Uterus (tissue), 2 donors: ENCODE data around the gene FGF3.

Experiments used
- CTCF ChIP-seq, 4 experiments: fragments of 200-600 bp in 2 of 4; fragments of 450-650 bp in 2 of 4; sonication (generic) in 2 of 4; IDR thresholded peaks; one replicate each; pipeline ENCODE4 v1.5.1; 2016 to 2019; ENCODE audit warnings: antibody characterized with exemption in 4 of 4, mild to moderate bottlenecking in 2 of 4, moderate library complexity in 1 of 4
- POLR2A ChIP-seq, 2 donors: fragments of 450-650 bp; IDR thresholded peaks; one replicate each; pipeline ENCODE4 v1.6.1; 2016; ENCODE audit warnings: antibody characterized with exemption in 2 of 2, mild to moderate bottlenecking in 1 of 2, moderate library complexity in 1 of 2

- TF ChIP-seq CTCF (IDR thresholded peaks at IDR 0.05) = no peak
- no peak for TF ChIP-seq POLR2A (IDR thresholded peaks at IDR 0.05)
These were observed 31.3 kb downstream of the FGF3 start for GRCh38 chr11:69787906-69788305.
